ENCODE measurements around the gene RPSA. TPM values are rescaled to one million over a fixed set of nuclear protein-coding genes. Genes with fewer than 3 reads are reported as not detected.

RPSA gene
- total RNA-seq, 1 donor from 2014 or later = 3,451 TPM

DNA sequence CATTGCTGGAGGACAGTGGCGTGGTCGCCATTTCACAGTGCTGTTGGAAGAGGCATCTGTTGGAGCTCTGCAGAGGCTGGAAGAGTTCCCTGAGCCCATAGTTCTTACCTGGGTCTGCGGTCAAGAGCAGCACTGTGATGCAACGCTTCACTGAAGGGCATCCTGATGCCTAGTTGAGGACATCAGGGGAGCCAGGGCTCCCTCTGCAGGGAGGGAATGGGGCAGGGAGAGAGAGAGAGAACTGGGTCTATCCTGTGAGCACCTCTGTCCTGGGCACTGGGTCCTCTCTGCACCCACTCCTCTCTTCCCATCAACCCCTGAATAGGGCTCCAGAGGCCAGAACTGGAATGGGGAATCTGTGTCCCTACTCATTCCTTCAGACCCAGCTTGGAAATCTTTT is 37.0 kb downstream of the RPSA start:
- no peak for FAIRE-seq
- H3K4me3 ChIP-seq (ENCODE audit: low read depth, low read length) = no peak overlapping the region
- H3K36me3 ChIP-seq (ENCODE audit: control insufficient read depth, insufficient read depth, low read length) = no peaks in the 10 kb centered on the region
- H3K27me3 ChIP-seq (ENCODE audit: control insufficient read depth, insufficient read depth, low read length) = no peaks in the 10 kb centered on the region
- no peak for DNase-seq (ENCODE audit: low read depth)
- TF ChIP-seq, protein P1, sequence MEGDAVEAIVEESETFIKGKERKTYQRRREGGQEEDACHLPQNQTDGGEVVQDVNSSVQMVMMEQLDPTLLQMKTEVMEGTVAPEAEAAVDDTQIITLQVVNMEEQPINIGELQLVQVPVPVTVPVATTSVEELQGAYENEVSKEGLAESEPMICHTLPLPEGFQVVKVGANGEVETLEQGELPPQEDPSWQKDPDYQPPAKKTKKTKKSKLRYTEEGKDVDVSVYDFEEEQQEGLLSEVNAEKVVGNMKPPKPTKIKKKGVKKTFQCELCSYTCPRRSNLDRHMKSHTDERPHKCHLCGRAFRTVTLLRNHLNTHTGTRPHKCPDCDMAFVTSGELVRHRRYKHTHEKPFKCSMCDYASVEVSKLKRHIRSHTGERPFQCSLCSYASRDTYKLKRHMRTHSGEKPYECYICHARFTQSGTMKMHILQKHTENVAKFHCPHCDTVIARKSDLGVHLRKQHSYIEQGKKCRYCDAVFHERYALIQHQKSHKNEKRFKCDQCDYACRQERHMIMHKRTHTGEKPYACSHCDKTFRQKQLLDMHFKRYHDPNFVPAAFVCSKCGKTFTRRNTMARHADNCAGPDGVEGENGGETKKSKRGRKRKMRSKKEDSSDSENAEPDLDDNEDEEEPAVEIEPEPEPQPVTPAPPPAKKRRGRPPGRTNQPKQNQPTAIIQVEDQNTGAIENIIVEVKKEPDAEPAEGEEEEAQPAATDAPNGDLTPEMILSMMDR (IDR thresholded peaks at IDR 0.05; ENCODE audit: insufficient read depth, low read length, severe bottlenecking) = peak; percentile 51

DNA sequence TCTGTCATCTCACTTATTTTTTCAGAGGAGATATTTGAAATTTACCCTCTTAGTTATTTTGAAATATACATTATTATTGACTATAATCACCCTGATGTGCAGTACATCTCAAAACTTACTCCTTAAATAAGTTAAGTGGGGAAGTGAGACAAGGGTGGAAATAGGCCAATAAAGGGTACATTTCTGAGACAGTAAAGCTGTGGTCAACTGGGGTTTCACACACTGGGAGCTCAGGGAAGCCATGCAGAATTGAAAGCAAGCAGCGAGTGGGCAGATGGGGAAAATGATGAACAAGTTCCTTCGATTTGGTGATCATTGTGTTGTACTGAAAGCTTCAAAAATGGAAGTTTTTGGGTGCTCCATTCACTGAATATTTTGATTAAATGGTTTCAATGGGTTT is 39.4 kb downstream of the RPSA start:
- Histone ChIP-seq H3K36me3 (ENCODE audit: control insufficient read depth, insufficient read depth, low read length) (no peaks in the 10 kb centered on the region), H3K4me3 (ENCODE audit: low read depth, low read length) (no peak overlapping the region), H3K27me3 (ENCODE audit: control insufficient read depth, insufficient read depth, low read length) (no peaks in the 10 kb centered on the region)
- no peak for DNase-seq (ENCODE audit: low read depth)
- TF ChIP-seq, protein P1 (IDR thresholded peaks at IDR 0.05; ENCODE audit: insufficient read depth, low read length, severe bottlenecking) = no peak
- FAIRE-seq = no peak

DNA sequence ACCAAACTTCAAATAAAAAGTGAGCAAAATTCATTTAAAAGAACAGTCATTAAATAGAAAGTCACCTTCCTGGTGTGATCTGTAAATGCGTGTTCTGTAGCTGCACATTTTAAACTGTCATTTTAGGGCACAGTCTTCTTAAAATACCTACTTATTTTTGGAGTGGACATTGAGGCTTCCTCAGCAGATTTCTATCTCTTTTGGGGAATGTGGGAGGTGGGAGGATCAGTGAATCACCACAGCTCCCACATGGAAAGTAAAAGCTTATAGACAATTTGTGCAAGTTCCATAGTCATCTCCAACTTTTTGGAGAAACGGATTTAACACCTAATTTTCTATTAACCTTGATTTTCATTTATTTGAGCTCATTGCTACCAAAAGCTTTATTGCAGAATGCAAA is 39.9 kb downstream of the RPSA start:
- H3K4me3 ChIP-seq (ENCODE audit: low read depth, low read length) = no peak overlapping the region
- no peaks in the 10 kb centered on the region for H3K27me3 ChIP-seq (ENCODE audit: control insufficient read depth, insufficient read depth, low read length)
- TF ChIP-seq, protein P1 (IDR thresholded peaks at IDR 0.05; ENCODE audit: insufficient read depth, low read length, severe bottlenecking) = no peak
- no peaks in the 10 kb centered on the region for H3K36me3 ChIP-seq (ENCODE audit: control insufficient read depth, insufficient read depth, low read length)
- no peak for FAIRE-seq
- DNase-seq (ENCODE audit: low read depth) = no peak

DNA sequence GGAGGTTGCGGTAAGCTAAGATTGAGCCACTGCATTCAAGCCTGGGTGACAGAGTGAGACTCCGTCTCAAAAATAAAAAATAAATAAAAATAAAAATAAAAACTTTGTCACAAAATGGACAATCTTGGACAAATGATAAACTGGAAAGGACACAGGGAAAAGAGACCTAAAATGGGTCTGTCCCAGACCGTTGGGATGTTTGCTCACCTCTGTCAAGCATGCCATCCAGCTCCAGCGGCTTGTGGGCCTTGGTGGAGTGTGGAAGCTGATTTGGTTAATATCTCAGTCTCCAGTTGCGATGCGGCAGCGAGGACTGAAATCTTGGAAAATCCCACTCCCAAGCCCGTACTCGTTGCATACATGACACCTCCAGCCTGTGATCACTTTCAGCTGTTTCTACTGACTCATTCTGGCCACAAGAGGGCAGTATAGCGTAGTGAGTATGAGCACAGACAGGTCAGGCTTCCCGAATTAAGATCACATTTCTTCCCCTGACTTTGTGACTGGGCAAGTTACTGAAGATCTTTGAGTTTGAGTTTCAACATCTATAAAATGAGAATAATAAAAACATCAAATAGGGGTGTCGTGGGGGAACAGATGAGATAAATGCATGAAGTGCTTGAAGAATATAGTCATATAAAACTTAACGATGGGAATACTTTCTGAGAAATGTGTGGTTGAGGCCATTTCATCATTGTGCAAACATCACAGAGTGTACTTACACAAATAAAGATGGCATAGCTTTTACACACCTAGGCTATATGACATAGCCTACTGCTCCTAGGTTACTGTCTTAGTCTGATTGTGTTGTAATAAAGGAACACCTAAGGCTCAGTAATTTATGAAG is 41.3 kb downstream of the RPSA start:
- Histone ChIP-seq H3K27me3 (ENCODE audit: control insufficient read depth, insufficient read depth, low read length) (no peaks in the 10 kb centered on the region), H3K4me3 (ENCODE audit: low read depth, low read length) (no peak overlapping the region), H3K36me3 (ENCODE audit: control insufficient read depth, insufficient read depth, low read length) (no peaks in the 10 kb centered on the region)
- DNase-seq (ENCODE audit: low read depth) (peak; percentile 84), FAIRE-seq (peak; percentile 83)
- TF ChIP-seq, protein P1 (IDR thresholded peaks at IDR 0.05; ENCODE audit: insufficient read depth, low read length, severe bottlenecking) = peak; percentile 79

DNA sequence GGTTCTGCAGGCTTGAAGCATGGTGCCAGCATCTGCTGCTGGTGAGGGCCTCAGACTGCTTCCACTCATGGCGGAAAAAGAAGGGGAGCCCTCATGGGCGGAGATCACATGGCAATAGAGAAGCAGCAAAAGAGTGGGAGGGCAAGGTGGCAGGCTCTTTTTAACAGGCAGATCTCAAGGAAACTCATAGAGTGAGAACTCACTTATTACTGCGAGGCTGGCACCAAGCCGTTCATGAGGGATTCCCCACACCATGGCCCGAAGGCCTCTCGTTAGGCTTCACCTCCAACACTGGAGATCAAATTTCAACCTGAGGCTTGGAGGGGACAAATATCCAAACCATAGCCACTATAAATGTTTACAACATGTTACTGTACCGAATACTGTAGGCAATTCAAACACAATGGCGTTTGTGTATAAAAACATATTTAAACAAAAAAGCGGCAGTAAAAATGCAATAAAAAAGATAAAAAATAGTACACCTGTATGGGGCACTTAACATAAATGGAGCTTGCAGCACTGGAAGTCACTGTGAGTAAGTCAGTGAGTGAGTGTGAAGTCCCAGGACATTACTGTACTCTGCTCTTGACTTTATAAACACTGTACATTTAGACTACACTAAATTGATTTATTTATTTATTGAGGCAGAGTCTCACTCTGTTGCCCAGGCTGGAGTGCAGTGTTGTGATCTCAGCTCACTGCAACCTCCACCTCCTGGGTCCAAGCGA is 42.1 kb downstream of the RPSA start:
- no peaks in the 10 kb centered on the region for H3K36me3 ChIP-seq (ENCODE audit: control insufficient read depth, insufficient read depth, low read length)
- H3K4me3 ChIP-seq (ENCODE audit: low read depth, low read length) = no peak overlapping the region
- H3K27me3 ChIP-seq (ENCODE audit: control insufficient read depth, insufficient read depth, low read length) = no peaks in the 10 kb centered on the region
- DNase-seq (ENCODE audit: low read depth) (no peak), FAIRE-seq (no peak)
- TF ChIP-seq, protein P1 (IDR thresholded peaks at IDR 0.05; ENCODE audit: insufficient read depth, low read length, severe bottlenecking) = no peak
